Stimulated activated CD4-positive, alpha-beta T cell treated with anti-CD3 and anti-CD28 coated beads, TNF-alpha, amount 100 ng/mL, for 1 hour (primary cell): Measurements from ENCODE around the gene PRKRIP1.
"Not testable (repeated sequence)": the region's sequence is repeated elsewhere in the genome, so short reads cannot be mapped to it uniquely, and the experiment has no call there.

Source experiments
- DNase-seq, 3 donors: peaks; one replicate each; pipeline ENCODE4 v3.0.0-alpha.2; 2020; ENCODE audit warnings: low read depth in 3 of 3, low spot score in 1 of 3

PRKRIP1 gene

DNA sequence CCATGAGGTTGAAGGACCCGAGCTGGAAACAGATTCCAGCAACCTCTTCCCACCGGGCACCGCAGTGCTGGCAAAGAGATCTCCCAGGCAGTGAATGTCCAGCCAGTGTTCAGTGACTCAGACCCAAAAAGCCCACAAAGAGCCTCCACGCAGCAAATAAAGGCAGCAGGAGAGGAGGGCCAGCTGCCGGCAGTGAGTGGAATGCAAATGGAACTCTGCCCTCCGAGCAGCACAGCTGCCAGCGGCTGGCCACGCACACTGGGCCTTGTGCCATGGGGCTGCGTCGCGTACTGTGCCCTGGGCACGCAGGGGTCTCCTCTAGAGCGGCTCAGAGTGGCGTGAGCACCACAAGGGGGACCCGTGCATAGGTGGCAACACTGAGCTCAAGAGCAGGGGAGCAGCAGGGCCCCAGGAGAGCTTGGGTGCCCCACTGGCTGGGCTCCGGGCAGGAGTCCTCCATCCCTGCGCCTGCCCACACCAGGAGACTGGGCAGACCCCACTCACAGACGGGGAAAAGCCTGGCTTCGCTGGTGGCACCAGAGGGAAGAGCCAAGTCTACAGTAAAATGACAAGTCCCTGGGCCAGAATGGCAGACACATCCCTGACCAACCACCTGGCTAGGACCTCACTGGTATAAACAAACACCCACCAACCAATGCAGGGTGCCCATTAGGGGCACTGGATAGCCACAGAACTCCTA is 78.7 kb downstream of the PRKRIP1 start:
- DNase-seq = not testable (repeated sequence)
